ENCODE measurements around the gene ZMAT1.

The ZMAT1 gene

DNA sequence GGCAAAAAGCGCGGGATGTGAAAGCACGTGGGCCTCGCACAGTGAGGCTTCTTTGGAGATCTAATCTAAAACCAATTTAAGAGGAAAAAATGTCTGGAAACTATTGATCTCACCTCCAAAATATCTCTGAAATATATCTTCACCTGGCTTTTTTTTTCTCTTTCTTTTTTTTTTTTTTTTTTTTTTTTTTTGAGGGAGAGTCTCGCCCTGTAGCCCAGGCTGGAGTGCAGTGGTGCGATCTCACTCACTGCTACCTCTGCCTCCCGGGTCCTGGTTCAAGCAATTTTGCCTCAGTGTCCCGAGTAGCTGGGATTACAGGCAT, 383 bp upstream of the ZMAT1 start (continued):
- TF ChIP-seq, protein P1, sequence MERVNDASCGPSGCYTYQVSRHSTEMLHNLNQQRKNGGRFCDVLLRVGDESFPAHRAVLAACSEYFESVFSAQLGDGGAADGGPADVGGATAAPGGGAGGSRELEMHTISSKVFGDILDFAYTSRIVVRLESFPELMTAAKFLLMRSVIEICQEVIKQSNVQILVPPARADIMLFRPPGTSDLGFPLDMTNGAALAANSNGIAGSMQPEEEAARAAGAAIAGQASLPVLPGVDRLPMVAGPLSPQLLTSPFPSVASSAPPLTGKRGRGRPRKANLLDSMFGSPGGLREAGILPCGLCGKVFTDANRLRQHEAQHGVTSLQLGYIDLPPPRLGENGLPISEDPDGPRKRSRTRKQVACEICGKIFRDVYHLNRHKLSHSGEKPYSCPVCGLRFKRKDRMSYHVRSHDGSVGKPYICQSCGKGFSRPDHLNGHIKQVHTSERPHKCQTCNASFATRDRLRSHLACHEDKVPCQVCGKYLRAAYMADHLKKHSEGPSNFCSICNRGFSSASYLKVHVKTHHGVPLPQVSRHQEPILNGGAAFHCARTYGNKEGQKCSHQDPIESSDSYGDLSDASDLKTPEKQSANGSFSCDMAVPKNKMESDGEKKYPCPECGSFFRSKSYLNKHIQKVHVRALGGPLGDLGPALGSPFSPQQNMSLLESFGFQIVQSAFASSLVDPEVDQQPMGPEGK (tag by site-specific recombination; IDR thresholded peaks at IDR 0.05): no peak
- TF ChIP-seq ZEB2 (tag by site-specific recombination; IDR thresholded peaks at IDR 0.05) (no peak), KLF8 (tag by site-specific recombination; IDR thresholded peaks at IDR 0.05) (no peak), GFI1B (tag by site-specific recombination; IDR thresholded peaks at IDR 0.05) (no peak), ZBTB8A (tag by site-specific recombination; IDR thresholded peaks at IDR 0.05) (no peak), ZBTB7A (tag by site-specific recombination; IDR thresholded peaks at IDR 0.05; ENCODE audit: low read depth) (no peak), SETDB1 (IDR thresholded peaks at IDR 0.05; ENCODE audit: insufficient read length, low read length) (peak; percentile 71), ZNF211 (tag by site-specific recombination; IDR thresholded peaks at IDR 0.05; ENCODE audit: low read depth) (no peak)
- TF ChIP-seq, protein P2, sequence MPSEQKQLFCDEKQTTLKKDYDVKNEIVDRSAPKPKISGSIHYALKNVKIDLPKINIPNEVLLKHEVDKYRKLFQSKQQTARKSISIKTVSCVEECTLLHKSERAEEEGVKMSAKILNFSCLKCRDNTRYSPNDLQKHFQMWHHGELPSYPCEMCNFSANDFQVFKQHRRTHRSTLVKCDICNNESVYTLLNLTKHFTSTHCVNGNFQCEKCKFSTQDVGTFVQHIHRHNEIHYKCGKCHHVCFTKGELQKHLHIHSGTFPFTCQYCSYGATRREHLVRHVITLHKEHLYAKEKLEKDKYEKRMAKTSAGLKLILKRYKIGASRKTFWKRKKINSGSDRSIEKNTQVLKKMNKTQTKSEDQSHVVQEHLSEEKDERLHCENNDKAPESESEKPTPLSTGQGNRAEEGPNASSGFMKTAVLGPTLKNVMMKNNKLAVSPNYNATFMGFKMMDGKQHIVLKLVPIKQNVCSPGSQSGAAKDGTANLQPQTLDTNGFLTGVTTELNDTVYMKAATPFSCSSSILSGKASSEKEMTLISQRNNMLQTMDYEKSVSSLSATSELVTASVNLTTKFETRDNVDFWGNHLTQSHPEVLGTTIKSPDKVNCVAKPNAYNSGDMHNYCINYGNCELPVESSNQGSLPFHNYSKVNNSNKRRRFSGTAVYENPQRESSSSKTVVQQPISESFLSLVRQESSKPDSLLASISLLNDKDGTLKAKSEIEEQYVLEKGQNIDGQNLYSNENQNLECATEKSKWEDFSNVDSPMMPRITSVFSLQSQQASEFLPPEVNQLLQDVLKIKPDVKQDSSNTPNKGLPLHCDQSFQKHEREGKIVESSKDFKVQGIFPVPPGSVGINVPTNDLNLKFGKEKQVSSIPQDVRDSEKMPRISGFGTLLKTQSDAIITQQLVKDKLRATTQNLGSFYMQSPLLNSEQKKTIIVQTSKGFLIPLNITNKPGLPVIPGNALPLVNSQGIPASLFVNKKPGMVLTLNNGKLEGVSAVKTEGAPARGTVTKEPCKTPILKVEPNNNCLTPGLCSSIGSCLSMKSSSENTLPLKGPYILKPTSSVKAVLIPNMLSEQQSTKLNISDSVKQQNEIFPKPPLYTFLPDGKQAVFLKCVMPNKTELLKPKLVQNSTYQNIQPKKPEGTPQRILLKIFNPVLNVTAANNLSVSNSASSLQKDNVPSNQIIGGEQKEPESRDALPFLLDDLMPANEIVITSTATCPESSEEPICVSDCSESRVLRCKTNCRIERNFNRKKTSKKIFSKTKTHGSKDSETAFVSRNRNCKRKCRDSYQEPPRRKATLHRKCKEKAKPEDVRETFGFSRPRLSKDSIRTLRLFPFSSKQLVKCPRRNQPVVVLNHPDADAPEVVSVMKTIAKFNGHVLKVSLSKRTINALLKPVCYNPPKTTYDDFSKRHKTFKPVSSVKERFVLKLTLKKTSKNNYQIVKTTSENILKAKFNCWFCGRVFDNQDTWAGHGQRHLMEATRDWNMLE (tag by site-specific recombination; conservative IDR thresholded peaks at IDR 0.05; ENCODE audit: low read depth): 0 out of 2 replicates have a peak, but pooled peaks have one; percentile 4
- TF ChIP-seq, protein P3, sequence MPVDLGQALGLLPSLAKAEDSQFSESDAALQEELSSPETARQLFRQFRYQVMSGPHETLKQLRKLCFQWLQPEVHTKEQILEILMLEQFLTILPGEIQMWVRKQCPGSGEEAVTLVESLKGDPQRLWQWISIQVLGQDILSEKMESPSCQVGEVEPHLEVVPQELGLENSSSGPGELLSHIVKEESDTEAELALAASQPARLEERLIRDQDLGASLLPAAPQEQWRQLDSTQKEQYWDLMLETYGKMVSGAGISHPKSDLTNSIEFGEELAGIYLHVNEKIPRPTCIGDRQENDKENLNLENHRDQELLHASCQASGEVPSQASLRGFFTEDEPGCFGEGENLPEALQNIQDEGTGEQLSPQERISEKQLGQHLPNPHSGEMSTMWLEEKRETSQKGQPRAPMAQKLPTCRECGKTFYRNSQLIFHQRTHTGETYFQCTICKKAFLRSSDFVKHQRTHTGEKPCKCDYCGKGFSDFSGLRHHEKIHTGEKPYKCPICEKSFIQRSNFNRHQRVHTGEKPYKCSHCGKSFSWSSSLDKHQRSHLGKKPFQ (tag by site-specific recombination; IDR thresholded peaks at IDR 0.05): no peak

DNA sequence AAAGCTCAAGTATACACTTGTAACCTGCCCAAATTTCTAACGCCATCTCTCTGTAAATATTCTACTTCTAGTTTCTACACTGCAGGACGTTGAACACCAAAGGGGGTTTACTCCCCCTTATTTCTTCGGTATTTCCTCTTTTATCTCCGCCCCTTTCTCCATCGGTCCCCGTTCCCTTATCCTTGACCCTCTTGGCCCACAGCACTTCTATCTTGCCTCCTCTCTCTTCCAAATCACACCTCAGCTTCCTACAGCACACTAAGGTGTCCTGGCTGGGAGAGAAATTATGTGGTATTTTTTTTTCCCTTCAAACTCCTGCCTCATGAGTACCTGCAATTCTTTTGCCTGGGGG, 715 bp downstream of the ZMAT1 start:
- ChIA-PET CTCF (interaction anchor here (0.8 kb wide), 1 partner anchor 123 kb away, joined by 4 read pairs; no protein-coding TSS in a partner anchor), POLR2A (no interaction called here)
- Histone ChIP-seq H3K4me1 (ENCODE audit: control insufficient read depth, insufficient read depth, low read length) (no peaks in the 10 kb centered on the region), H3K4me3 (ENCODE audit: low read depth, low read length) (peak overlapping the region; percentile 43), H3K9me3 (ENCODE audit: control insufficient read depth, insufficient read depth, low read depth, low read length) (no peaks in the 10 kb centered on the region), H3K36me3 (ENCODE audit: control insufficient read depth in 2 of 2, insufficient read depth in 1 of 2, low read length in 2 of 2) (no peaks in the 10 kb centered on the region), H3K27ac (ENCODE audit: extremely low read depth, low read depth, low read length) (no peak overlapping the region)
- TF ChIP-seq ZNF654 (tag by site-specific recombination; IDR thresholded peaks at IDR 0.05; ENCODE audit: low read depth): no peak
- TF ChIP-seq ZNF830 (tag by site-specific recombination; IDR thresholded peaks at IDR 0.05; ENCODE audit: low read depth): no peak
- TF ChIP-seq ZNF670 (tag by site-specific recombination; IDR thresholded peaks at IDR 0.05; ENCODE audit: low read depth): no peak
- TF ChIP-seq ZNF121 (tag by site-specific recombination; IDR thresholded peaks at IDR 0.05): no peak
- TF ChIP-seq ZNF223 (tag by site-specific recombination; IDR thresholded peaks at IDR 0.05): no peak
- TF ChIP-seq ZNF837 (tag by site-specific recombination; IDR thresholded peaks at IDR 0.05): no peak
- TF ChIP-seq ZBTB48 (tag by site-specific recombination; IDR thresholded peaks at IDR 0.05): no peak

DNA sequence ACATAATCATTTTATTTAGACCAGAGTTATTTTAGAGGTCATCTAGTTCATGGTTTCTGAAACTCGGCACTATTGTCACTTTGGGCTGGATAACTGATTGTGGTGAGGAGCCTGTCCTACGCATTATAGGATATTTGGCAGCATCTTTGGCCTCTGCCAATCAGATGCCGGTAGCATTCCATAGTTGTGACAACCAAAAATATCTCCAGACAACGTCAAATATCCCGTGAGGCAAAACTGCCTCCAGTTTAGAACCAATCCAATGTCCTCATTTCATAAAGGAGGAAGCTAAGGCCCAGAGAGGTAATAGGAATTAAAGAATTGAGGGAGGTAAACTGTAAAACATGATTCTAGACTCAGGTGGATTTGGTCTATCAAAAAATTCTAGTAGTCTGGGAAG, 6.1 kb downstream of the ZMAT1 start:
- ChIA-PET CTCF (no interaction called here), POLR2A (no interaction called here)
- Histone ChIP-seq H3K4me3 (ENCODE audit: low read depth, low read length) (no peak overlapping the region), H3K27ac (ENCODE audit: extremely low read depth, low read depth, low read length) (no peak overlapping the region), H3K36me3 (ENCODE audit: control insufficient read depth in 2 of 2, insufficient read depth in 1 of 2, low read length in 2 of 2) (no peaks in the 10 kb centered on the region), H3K4me1 (ENCODE audit: control insufficient read depth, insufficient read depth, low read length) (no peaks in the 10 kb centered on the region), H3K9me3 (ENCODE audit: control insufficient read depth, insufficient read depth, low read depth, low read length) (no peaks in the 10 kb centered on the region)
- TF ChIP-seq, protein P4, sequence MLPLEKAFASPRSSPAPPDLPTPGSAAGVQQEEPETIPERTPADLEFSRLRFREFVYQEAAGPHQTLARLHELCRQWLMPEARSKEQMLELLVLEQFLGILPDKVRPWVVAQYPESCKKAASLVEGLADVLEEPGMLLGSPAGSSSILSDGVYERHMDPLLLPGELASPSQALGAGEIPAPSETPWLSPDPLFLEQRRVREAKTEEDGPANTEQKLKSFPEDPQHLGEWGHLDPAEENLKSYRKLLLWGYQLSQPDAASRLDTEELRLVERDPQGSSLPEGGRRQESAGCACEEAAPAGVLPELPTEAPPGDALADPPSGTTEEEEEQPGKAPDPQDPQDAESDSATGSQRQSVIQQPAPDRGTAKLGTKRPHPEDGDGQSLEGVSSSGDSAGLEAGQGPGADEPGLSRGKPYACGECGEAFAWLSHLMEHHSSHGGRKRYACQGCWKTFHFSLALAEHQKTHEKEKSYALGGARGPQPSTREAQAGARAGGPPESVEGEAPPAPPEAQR (tag by site-specific recombination; IDR thresholded peaks at IDR 0.05): no peak
- TF ChIP-seq, protein P5, sequence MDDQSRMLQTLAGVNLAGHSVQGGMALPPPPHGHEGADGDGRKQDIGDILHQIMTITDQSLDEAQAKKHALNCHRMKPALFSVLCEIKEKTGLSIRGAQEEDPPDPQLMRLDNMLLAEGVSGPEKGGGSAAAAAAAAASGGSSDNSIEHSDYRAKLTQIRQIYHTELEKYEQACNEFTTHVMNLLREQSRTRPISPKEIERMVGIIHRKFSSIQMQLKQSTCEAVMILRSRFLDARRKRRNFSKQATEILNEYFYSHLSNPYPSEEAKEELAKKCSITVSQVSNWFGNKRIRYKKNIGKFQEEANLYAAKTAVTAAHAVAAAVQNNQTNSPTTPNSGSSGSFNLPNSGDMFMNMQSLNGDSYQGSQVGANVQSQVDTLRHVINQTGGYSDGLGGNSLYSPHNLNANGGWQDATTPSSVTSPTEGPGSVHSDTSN (CRISPR knock-in tag; IDR thresholded peaks at IDR 0.05): no peak
- no peak for TF ChIP-seq RBAK (tag by site-specific recombination; IDR thresholded peaks at IDR 0.05)
- no peak for TF ChIP-seq SALL2 (tag by site-specific recombination; IDR thresholded peaks at IDR 0.05; ENCODE audit: borderline replicate concordance)
- no peak for TF ChIP-seq ZNF510 (tag by site-specific recombination; IDR thresholded peaks at IDR 0.05; ENCODE audit: insufficient replicate concordance)
- no peak for TF ChIP-seq ZNF555 (tag by site-specific recombination; conservative IDR thresholded peaks at IDR 0.05)

Measured in HEK293 (cell line).